DOHH2 (cell line): ENCODE results near the gene PGP.

Experiments used
- H3F3A ChIP-seq: fragments of 200-600 bp; sonication (generic), shearing (Covaris generic); 2 replicates; pipeline ENCODE4 v1.6.0; 2016; ENCODE audit warnings: antibody characterized with exemption, mild to moderate bottlenecking; ENCODE audit not compliant: control insufficient read depth, insufficient read depth
- H3K27ac ChIP-seq: fragments of 200-600 bp; sonication (generic); 2 replicates; pipeline ENCODE4 v1.5.1; 2014; ENCODE audit warnings: low read depth, mild to moderate bottlenecking, low read length, moderate library complexity
- H3K27me3 ChIP-seq: fragments of 200-600 bp; sonication (generic); 2 replicates; pipeline ENCODE4 v1.6.1; 2014; ENCODE audit warnings: mild to moderate bottlenecking, low read length, mixed read lengths; ENCODE audit not compliant: control insufficient read depth
- H3K36me3 ChIP-seq: fragments of 200-600 bp; sonication (generic); 2 replicates; pipeline ENCODE4 v1.6.1; 2014; ENCODE audit warnings: mild to moderate bottlenecking, low read length, moderate library complexity, mixed read lengths; ENCODE audit not compliant: control insufficient read depth
- H3K4me1 ChIP-seq: fragments of 200-600 bp; sonication (generic); 2 replicates; pipeline ENCODE4 v1.6.1; 2014; ENCODE audit warnings: mild to moderate bottlenecking, low read length, mixed read lengths; ENCODE audit not compliant: control insufficient read depth
- H3K4me2 ChIP-seq: fragments of 200-600 bp; sonication (generic); 2 replicates; pipeline ENCODE4 v1.6.0; 2014; ENCODE audit warnings: mild to moderate bottlenecking, low read length, moderate library complexity
- H3K4me3 ChIP-seq: fragments of 200-600 bp; sonication (generic); 2 replicates; pipeline ENCODE4 v1.5.1; 2014; ENCODE audit warnings: mild to moderate bottlenecking, low read length, mixed read lengths
- H3K79me2 ChIP-seq: fragments of 200-600 bp; sonication (generic); 2 replicates; pipeline ENCODE4 v1.6.1; 2014; ENCODE audit warnings: mild to moderate bottlenecking, low read length, mixed read lengths; ENCODE audit not compliant: control insufficient read depth
- H3K9me2 ChIP-seq: fragments of 200-600 bp; sonication (generic); replicated peaks from 2 replicates; pipeline ENCODE4 v1.6.1; 2014; ENCODE audit warnings: mild to moderate bottlenecking, low read length, mixed read lengths; ENCODE audit not compliant: control insufficient read depth
- H3K9me3 ChIP-seq: fragments of 200-600 bp; sonication (generic); 2 replicates; pipeline ENCODE4 v1.6.1; 2014; ENCODE audit warnings: antibody characterized with exemption, low read length, mixed read lengths; ENCODE audit not compliant: control insufficient read depth, insufficient read depth
- H4K20me1 ChIP-seq: fragments of 200-600 bp; sonication (generic); 2 replicates; pipeline ENCODE4 v1.6.0; 2014; ENCODE audit warnings: low read depth, mild to moderate bottlenecking, antibody characterized with exemption, low read length, moderate library complexity; ENCODE audit not compliant: control insufficient read depth, insufficient read depth
- CTCF ChIP-seq: fragments of 200-600 bp; sonication (generic); IDR thresholded peaks from one replicate; pipeline ENCODE4 v1.5.1; 2014; ENCODE audit warnings: antibody characterized with exemption, mild to moderate bottlenecking, low read depth, low read length; ENCODE audit not compliant: poor library complexity, severe bottlenecking
- EZH2phosphoT487 ChIP-seq: fragments of 200-600 bp; sonication (generic); IDR thresholded peaks from 2 replicates; pipeline ENCODE4 v1.6.1; 2017; ENCODE audit warnings: borderline replicate concordance, mild to moderate bottlenecking, antibody characterized with exemption, low read length, moderate library complexity, mixed read lengths

Gene PGP

GRCh38 chr16:2172688-2173335 lies 41.8 kb downstream of the PGP start:
- H3K36me3 ChIP-seq, result peaks cover 69% of the 10 kb centered on the region
- H3F3A ChIP-seq, result no peaks in the 10 kb centered on the region
- TF ChIP-seq EZH2phosphoT487 (no peak), CTCF (no peak)
- H4K20me1 ChIP-seq, result no peaks in the 10 kb centered on the region
- no peak overlapping the region for H3K4me3 ChIP-seq
- H3K4me1 ChIP-seq, result no peaks in the 10 kb centered on the region
- H3K9me3 ChIP-seq, result no peaks in the 10 kb centered on the region
- H3K4me2 ChIP-seq, result no peak overlapping the region
- H3K27me3 ChIP-seq, result no peaks in the 10 kb centered on the region
- no peak overlapping the region for H3K27ac ChIP-seq
- no peaks in the 10 kb centered on the region for H3K79me2 ChIP-seq
- no peaks in the 10 kb centered on the region for H3K9me2 ChIP-seq

GRCh38 chr16:2171601-2172178 lies 43.0 kb downstream of the PGP start:
- H3K4me3 ChIP-seq, result no peak overlapping the region

GRCh38 chr16:2170587-2171435 lies 43.8 kb downstream of the PGP start:
- peaks cover 69% of the 10 kb centered on the region for H3K36me3 ChIP-seq
- no peak overlapping the region for H3K4me3 ChIP-seq

More at GRCh38 chr16:2171601-2172178, 43.0 kb downstream of the PGP start:
- H3K4me1 ChIP-seq, result no peaks in the 10 kb centered on the region
- H3K9me2 ChIP-seq, result no peaks in the 10 kb centered on the region
- no peaks in the 10 kb centered on the region for H3K9me3 ChIP-seq
- H3K27ac ChIP-seq, result no peak overlapping the region
- no peaks in the 10 kb centered on the region for H4K20me1 ChIP-seq
- no peaks in the 10 kb centered on the region for H3K27me3 ChIP-seq
- no peak overlapping the region for H3K4me2 ChIP-seq
- TF ChIP-seq CTCF (no peak), EZH2phosphoT487 (no peak)
- peaks cover 68% of the 10 kb centered on the region for H3K36me3 ChIP-seq
- peaks cover under 1% of the 10 kb centered on the region for H3K79me2 ChIP-seq
- H3F3A ChIP-seq, result no peaks in the 10 kb centered on the region

More at GRCh38 chr16:2170587-2171435, 43.8 kb downstream of the PGP start:
- no peak overlapping the region for H3K27ac ChIP-seq
- no peaks in the 10 kb centered on the region for H3K27me3 ChIP-seq
- no peak overlapping the region for H3K4me2 ChIP-seq
- H3K9me3 ChIP-seq, result no peaks in the 10 kb centered on the region
- no peaks in the 10 kb centered on the region for H3F3A ChIP-seq
- no peaks in the 10 kb centered on the region for H3K4me1 ChIP-seq
- TF ChIP-seq EZH2phosphoT487 (no peak), CTCF (no peak)
- peaks cover 10% of the 10 kb centered on the region for H3K79me2 ChIP-seq
- no peaks in the 10 kb centered on the region for H3K9me2 ChIP-seq
- H4K20me1 ChIP-seq, result no peaks in the 10 kb centered on the region
